ENCODE data around the gene DDX47. TPM values are rescaled to one million over a fixed set of nuclear protein-coding genes. Genes with fewer than 3 reads are reported as not detected.
A peak's percentile ranks its signal among the peaks of the same experiment; 100 is the strongest.
"Not testable (repeated sequence)": the region's sequence is repeated elsewhere in the genome, so short reads cannot be mapped to it uniquely, and the experiment has no call there.

Gene DDX47
- total RNA-seq, 1 donor from 2014 or later, result 79.7 TPM

DNA sequence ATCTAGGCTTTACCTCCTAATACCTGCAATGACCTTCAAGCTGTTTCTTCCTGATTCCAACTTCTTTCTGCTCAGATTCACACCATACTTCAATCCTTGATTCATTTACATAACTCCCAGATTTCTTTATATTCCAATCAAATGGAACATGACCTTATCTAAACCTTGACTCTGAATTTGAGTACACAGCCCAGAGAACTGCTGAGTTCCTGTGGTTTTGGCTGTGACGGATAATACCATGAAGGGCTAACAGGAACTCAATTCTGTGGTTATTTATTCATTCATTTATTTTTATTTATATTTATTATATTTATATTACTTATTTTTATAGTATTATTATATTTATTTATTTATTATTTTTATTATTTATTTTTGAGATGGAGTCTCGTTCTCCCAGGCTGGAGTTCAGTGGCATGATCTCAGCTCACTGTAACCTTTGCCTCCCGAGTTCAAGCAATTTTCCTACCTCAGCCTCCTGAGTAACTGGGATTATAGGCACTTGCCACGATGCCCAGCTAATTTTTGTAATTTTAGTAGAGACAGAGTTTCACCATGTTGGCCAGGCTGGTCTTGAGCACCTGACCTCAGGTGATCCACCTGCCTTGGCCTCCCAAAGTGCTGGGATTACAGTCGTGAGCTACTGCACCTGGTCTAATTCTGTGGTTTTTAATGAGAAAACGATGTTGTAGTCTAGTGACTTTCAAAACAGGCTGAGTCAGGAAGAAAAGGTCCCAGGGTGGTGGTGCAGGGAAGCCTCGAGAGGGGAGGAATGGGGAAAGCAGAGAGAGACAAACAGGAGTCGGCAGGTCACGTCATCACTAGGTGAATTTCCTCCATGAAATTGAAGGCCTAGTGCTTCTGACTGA, 16.0 kb upstream of the DDX47 start:
- no peak for DNase-seq (ENCODE audit: low spot score)

DNA sequence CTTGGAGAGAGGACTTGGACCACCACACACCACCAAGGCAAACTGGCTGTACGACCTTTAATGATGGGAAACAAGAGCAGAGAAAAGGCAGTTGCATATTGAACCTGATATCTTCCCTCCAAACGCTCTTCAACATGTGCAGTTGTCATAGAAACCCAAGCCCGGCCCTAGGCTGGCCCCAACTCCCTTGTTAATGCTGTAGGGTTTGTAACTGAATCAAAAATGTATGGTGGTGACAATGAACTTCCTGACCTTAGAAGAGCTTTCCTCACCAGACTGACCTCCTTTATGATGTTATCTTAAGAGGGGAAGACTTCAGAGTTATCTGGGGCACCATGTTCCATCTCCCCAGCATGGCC, 15.4 kb upstream of the DDX47 start:
- DNase-seq (ENCODE audit: low spot score), result no peak

DNA sequence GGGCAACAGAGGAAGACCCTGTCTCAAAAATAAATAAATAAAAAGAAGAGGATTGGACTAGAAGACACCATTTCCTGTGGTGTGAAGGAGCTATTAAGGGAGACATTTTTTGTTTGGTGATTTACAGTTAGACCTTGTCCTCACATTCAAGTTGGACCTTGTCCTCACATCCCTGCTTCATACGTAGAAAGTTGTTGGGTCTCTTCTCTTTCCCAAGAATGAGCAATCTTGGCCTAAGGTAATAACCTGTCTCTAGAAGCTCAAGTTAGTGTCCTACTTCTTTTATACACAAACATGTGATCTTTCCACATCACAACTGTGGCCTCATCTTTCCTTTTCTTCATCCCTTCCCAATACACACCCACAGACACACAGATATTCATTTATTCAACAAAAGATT, 14.7 kb upstream of the DDX47 start:
- no peak for DNase-seq (ENCODE audit: low spot score)

DNA sequence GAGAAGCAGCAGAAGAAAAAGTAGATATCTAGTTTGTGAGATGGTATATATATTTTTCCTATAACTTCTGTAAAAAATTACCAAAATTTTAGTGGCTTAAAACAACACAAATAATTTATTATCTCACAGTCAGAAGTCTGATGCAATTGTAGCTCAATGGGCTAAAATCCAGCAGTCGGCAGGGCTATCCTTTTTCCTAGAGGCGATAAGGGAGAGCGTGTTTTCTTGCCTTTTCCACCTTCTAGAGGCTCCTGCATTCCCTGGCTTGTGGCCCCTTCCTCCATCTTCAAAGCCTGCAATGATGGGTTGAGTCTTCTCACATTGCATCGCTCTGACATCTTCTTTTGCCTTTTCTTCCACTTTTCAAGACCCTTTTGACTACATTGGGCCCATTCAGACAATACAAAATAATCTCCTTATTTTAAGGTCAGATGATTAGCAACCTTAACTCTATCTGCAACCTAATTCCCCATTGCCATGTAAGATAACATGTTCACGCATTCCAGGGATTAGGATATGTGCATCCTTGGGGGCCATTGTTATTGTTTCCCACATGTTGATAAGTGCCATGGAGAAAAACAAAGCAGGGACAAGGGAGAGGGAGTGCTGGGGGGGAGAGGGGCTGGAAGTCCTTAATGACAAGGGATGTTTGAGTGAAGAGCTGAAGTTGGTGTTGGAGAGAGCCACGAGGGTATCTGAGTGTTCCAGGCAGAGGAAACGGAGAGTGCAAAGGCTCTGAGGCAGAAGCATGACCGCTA, 13.8 kb upstream of the DDX47 start:
- no peak for DNase-seq (ENCODE audit: low spot score)

DNA sequence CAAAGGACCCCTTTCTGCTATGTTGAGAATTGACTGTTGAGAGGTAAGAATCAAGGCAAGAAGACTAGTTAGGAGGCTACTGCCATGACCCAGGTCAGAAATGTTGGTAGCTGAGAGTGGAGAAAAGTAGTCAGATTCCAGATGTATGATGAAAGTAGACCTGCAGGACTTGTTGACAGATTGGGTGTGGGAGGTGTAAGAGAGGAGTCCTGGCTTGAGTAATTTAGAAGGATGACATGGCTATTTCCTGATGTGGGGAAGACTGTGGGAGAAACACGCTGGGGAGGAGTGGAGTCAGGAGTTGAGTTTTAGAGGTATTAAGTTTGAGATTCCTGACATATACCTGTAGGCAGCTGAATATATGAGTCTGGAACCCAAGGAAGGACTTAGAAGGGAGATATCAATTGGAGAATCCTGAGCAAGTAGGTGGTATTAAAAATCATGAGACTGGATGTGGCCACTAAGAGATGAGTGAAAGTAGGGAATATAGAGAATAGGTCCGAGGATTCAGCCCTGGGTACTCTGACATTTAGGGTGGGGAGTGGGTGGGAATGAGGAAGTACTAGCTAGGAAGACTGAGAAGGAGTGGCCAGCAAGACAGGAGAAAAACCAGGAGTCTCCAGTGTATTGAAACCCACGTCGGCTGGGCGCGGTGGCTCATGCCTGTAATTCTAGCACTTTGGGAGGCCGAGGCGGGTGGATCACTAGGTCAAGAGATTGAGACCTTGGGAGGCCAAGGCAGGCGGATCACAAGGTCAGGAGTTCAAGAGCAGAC, 12.6 kb upstream of the DDX47 start:
- DNase-seq (ENCODE audit: low spot score), result no peak

DNA sequence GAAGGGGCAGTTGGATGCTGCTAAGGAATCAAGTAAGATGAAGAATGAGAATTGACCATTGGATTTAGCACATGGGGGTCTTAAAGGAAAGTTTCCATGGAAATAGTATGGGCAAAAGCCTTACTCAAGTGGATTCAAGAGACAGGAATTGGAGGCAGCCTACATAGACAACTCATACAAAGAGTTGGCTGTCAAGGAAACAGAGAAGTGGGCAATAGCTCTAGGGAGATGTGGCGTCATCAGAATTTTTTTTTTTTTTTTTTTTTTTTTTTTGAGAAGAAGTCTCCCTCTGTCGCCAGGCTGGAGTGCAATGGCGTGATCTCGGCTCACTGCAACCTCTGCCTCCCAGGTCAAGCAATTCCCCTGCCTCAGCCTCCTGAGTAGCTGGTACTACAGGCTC, 11.5 kb upstream of the DDX47 start:
- not testable (repeated sequence) for DNase-seq (ENCODE audit: low spot score)

DNA sequence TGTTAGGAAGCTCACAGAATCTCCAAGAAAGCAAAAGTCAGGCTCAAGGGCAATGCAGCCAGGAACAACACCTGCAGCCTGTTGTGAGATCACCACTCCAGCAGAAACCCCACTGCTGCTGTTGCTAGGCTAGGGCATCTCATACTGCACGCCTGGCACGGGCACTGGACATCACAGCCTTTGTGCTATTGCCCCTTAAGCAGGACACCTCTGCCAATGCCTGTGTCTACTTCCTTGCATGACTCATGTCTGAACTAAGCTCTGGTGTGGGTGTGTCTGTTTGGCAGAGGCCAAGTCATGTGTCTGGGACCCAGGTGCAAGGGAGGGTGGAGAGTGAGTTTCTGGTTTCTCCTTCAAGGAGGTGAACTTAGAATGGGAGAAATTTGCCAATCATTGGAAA, 10.0 kb upstream of the DDX47 start:
- DNase-seq (ENCODE audit: low spot score), result peak; percentile 86

DNA sequence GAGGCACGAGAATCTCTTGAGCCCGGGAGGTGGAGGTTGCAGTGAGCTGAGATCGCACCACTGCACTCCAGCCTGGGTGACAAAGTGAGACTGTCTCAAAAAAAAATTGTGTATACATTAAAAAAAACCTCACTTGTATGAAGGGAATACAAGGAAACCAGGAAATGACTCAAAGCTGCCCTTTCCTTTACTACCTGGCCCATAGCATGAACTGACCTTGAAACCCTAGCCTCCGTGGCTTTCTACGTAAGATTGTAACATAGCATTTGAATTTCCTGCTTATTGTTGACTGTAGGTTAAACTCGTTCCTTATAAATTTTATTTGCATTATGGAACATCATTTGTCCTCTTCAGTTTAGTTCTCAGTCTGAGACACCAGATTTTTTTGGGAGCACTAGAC, 9.1 kb upstream of the DDX47 start:
- DNase-seq (ENCODE audit: low spot score), result no peak

DNA sequence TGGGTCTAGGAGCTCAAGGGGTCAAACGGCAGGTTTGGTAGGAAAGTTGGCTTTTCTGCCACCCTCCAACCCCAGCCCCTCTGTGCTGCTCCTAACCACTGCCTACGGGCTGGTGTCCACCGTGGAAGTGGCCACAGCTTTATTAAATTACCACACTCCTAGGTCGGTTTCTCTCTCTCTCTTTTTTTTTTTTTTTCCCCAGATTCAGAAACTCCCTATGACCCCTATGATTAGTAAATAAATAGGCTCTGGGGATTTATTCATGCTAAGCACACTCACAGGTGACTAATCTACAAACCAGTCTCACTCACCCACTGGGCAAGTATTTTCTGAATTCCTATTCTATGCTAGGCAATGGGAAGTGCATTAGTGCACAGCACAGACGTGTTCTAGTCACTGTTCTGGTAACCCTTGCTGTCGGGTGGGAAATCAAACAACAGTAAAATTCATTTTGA, 8.7 kb upstream of the DDX47 start:
- DNase-seq (ENCODE audit: low spot score), result no peak

DNA sequence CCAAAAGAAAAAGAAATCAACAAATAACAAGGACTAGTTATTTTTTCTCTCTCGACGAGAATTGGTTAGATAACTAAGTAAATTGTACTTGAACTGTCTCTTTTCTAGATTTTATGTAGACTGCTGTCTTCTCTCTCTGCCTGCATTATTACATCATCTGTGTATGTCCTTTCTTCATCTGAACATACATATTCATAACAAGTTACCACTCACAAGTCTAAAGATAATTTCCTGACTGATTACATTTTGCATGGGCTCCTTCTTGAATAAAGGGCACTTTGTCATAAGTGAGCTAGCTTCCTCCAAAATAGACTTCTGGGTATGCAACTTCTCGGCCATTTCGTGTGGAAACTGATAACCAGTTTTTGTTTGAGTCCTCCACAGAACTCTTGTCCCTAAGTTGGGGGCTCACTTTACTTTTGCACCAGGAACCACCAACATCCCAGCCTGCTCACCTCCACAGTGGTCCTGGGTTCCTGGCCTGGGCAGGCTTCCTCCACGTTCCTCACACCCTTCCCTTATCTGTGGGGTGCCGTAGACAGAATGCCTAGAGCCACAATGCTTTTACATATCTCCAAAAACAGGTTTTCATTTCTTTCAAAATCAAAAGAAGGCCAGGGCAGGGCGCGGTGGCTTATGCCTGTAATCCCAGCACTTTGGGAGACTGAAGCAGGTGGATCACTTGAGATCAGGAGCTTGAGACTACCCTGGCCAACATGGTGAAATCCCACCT, 6.2 kb upstream of the DDX47 start:
- no peak for DNase-seq (ENCODE audit: low spot score)

DNA sequence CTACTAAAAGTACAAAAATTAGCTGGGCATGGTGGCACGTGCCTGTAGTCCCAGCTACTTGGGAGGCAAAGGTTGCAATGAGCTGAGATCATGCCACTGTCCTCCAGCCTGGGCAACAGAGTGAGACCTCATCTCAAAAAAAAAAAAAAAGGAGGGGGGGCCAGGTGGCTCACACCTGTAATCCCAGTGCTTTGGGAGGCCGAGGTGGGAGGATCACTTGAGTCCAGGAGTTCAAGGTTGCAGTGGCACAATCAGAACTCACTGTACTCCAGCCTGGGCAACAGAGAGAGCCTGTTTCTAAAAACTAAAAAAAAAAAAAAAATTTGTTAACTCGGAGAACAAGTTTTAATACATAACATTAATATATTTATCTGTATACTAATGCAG, 5.6 kb upstream of the DDX47 start:
- DNase-seq (ENCODE audit: low spot score), result not testable (repeated sequence)

DNA sequence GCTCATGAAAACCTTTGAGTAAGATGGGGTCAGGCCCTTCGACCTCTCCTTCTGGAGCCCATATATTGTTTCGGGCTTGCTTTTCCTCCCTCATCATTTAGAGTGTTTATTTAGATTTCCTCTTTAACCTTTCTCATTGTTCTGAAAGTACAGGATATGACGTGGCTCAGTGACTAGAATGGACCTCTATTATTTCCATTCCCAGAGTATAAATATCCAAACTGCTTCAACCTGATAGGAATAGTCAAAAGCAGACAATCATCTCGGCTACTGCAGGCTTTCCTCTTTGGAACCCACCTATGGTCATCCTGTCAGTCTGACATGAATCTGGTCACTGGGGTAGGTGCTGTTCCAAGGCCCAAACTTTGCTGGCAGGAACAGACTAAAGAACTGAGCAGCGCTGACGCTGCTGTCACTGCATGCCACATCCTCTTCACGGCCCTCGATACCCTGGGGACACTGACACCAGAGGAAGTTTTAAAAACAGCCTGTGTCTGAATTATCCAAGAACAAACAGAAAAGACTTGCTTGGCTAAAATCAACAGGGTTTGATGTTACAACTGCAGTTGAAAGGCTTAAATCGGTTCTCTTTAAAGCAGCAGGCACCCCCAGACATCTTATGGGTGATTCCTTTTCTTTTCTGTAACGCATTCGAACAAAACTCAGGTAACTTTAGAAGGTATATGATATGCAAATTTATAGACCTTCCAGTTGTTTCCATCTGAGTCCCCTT, 5.0 kb upstream of the DDX47 start:
- DNase-seq (ENCODE audit: low spot score), result no peak

DNA sequence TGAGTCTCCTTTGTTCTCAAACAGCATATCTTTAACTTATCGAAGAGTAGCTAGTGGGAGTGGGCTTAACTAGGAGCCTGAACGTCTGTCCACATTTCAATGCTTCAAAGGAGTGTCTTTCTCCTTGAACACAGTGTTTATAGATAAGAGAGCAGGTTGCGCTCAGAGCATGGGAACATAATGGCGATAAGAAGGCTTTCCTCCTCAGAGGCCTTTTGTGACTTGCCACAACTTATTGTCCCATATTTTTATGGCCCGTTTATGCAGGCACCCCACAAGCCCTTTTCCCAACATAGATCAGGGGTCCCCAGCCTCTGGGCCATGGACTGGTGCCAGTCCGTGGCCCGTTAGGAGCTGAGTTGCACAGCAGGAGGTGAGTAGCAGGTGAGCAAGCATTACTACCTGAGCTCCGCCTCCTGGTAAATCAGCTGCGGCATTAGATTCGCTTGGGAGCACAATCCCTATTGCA, 2.6 kb upstream of the DDX47 start:
- no peak for DNase-seq (ENCODE audit: low spot score)

DNA sequence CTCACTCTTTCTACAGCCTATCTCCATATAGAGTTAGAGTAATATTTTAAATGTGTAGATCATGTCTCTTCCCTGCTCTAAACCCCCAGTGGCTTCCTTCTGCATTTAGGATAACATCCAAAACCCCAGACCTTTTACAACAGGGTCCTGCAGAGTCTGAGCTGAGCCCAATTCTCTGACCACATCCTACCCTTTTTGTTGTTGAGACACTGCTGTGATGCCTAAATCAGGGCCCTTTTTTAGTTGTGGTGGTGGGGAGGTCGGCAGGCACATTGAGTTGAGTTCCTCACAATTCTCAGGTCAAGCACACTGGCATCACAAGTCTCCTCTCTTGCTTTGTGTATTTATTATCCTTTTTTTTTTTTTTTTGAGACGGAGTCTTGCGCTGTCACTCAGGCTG, 1.8 kb upstream of the DDX47 start:
- no peak for DNase-seq (ENCODE audit: low spot score)

DNA sequence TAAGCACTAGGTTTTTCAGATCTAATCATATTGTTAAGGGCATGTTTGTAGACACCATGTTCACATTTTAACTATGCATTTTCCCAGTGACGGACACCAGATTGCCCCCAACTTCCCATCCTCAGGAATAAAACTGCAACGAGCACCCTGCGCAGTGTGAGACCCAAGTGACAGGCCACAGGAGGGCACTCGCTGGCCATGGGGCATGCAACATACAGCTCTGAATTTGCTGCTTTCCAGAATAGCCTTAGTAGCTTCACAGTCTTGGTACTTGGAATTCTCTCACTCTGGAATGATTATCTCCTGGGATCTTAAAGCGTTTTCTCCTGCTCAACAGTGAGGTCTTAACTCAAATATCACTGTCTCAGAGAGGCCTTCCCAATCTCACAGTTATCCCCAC, 972 bp upstream of the DDX47 start:
- DNase-seq (ENCODE audit: low spot score), result no peak

DNA sequence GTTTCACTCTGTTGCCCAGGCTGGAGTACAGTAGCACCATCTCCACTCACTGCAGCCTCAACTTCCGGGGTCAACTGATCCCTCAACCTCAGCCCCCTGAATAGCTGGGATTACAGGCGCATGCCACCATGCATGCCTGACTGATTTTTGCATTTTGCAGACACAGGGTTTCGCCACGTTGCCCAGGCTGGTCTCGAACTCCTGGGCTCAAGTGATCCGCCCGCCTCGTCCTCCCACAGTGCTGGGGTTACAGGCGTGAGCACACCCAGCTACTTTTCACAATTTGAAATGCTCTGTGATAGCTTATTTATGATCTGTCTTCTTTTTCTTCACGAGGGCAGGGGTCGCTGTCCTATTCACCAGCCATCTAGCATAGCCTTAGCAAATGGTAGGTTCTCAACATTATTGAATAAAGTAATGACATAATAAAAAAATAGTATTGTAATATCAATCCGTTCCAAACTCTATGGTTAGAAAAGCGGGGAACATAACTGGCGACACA, 477 bp upstream of the DDX47 start:
- no peak for DNase-seq (ENCODE audit: low spot score)

DNA sequence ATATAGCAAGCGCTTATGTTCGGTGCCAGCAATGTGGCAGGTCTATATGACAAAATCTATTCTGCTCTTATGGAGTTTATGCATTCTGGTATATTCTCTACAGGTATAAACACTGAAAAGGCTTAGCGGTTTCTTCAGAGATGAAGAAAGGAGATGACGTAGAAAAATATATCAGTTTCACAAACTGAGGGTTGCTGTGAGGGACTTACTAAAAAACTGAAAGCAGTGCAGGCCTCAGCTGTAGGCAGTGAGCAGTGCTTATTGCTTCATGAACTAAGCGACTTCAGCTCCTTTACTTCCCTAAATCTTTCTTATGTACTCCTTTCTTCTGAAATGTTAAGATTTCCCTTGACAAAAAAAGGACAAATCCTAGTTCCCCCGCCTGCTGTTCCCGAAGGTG, 4.5 kb downstream of the DDX47 start:
- DNase-seq (ENCODE audit: low spot score), result no peak

DNA sequence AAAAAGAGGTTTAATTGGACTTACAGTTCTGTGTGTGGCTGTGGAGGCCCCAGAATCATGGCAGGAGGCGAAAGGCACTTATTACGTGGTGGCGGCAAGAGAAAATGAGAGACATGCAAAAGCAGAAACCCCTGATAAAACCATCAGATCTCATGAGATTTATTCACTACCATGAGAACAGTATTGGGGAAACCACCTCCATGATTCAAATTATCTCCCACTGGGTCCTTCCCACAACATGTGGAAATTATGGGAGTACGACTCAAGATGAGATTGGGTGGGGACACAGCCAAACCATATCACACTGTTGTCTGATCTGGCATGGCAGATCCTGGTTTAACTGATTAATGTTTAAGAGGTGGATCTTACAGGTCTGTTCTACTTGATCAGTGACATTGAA, 5.6 kb downstream of the DDX47 start:
- DNase-seq (ENCODE audit: low spot score), result no peak

DNA sequence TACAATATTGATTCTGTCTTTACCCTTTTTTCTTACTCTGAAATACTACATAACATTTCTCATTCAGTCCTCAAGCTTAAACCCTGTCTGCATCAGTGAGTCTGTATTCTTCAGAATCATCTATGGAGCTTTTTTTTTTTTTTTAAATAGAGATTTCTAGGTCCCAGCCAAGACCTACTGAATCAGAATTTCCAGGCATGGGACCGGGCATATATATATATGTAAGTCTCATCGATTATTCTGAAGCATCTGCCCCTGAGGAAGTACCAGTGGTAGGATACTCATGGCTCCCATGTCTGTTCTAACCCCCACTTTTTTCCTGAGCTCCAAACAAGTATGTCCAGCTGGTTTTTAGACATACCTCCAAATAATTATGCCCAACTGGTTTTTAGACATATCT, 6.1 kb downstream of the DDX47 start:
- DNase-seq (ENCODE audit: low spot score), result no peak

DNA sequence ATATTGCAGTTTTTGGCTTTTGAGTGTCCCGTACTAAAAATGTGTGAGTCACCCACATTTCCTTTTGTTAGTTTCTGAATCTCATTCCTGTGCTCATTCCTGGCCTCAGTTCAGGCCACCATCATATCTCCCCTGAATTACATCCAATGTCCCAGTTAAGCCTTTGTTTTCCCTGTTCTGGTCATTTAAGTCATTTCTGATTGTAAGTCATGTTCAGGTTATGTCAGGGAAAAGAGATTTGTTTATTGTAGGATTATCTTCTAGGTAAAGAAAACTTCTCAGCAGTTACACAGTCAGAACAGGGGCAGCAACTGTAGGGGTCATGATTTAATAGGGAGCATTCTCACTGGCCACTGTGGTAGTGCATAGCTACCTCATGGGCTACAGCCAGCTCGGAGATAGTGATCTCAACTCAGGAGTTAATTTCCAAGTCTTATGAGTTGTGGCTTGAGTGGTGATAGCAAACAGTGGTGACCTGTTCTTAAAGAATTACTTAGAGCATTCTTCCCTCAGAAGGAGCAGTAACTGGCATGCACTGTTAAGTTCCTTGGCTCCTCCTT, 6.7 kb downstream of the DDX47 start:
- DNase-seq (ENCODE audit: low spot score), result no peak
